ENCODE results near the gene SPEM2. TPM values are rescaled to one million over a fixed set of nuclear protein-coding genes. Genes with fewer than 3 reads are reported as not detected.

The SPEM2 gene
- total RNA-seq, 1 experiment from 2014 or later = not detected

- no peak for DNase-seq (ENCODE audit: low read depth)
Observed at GRCh38 chr17:7437369-7437863, 12.0 kb downstream of the SPEM2 start.

GRCh38 chr17:7437950-7438614 is 12.7 kb downstream of the SPEM2 start:
- in situ Hi-C loops (cut with HindIII; ENCODE audit: low pct_unique_long_range_greater_than_20kb, low sequenced_read_pairs) = no loop called here
- no peak for DNase-seq (ENCODE audit: low read depth)

More at GRCh38 chr17:7437369-7437863, 12.0 kb downstream of the SPEM2 start:
- in situ Hi-C loops (cut with HindIII; ENCODE audit: low pct_unique_long_range_greater_than_20kb, low sequenced_read_pairs) = no loop called here

- in situ Hi-C loops (cut with HindIII; ENCODE audit: low pct_unique_long_range_greater_than_20kb, low sequenced_read_pairs) = no loop called here
- DNase-seq (ENCODE audit: low read depth) = no peak
Observed at GRCh38 chr17:7438656-7439460, 13.4 kb downstream of the SPEM2 start.

- in situ Hi-C loops (cut with HindIII; ENCODE audit: low pct_unique_long_range_greater_than_20kb, low sequenced_read_pairs) = no loop called here
- DNase-seq (ENCODE audit: low read depth) = no peak
Observed at GRCh38 chr17:7439462-7440112, 14.2 kb downstream of the SPEM2 start, which contains the start of gene FGF11. Gene FGF11 (plus strand): TSS chr17:7439512. CDS start chr17:7439621, 109 bp downstream.

GRCh38 chr17:7440113-7440833 is 14.9 kb downstream of the SPEM2 start:
- DNase-seq (ENCODE audit: low read depth) = no peak
- in situ Hi-C loops (cut with HindIII; ENCODE audit: low pct_unique_long_range_greater_than_20kb, low sequenced_read_pairs) = no loop called here

GRCh38 chr17:7440834-7441195 is 15.4 kb downstream of the SPEM2 start:
- in situ Hi-C loops (cut with HindIII; ENCODE audit: low pct_unique_long_range_greater_than_20kb, low sequenced_read_pairs) = no loop called here
- no peak for DNase-seq (ENCODE audit: low read depth)

- in situ Hi-C loops (cut with HindIII; ENCODE audit: low pct_unique_long_range_greater_than_20kb, low sequenced_read_pairs) = no loop called here
- DNase-seq (ENCODE audit: low read depth) = no peak
Observed at GRCh38 chr17:7441266-7441665, 15.8 kb downstream of the SPEM2 start.

DNA sequence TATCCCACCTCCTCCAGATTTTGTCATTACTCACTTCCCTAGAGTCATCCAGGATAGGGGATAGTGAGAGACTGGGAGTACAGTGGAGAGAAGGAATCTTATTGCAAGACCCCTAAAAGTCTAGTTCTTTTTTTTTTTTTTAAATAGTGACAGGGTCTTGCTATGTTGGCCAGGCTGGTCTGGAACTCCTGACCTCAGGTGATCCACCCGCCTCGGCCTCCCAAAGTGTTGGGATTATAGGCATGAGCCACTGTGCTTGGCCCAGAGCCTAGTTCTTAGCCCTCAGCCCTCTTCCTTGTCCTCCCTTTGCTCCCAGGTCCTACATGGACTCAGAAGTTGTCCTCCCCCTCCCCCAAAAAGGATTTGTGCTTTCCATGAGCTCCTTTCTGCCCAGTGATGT is 16.7 kb downstream of the SPEM2 start:
- in situ Hi-C loops (cut with HindIII; ENCODE audit: low pct_unique_long_range_greater_than_20kb, low sequenced_read_pairs) = no loop called here

GRCh38 chr17:7443499-7444485 is 18.4 kb downstream of the SPEM2 start:
- DNase-seq (ENCODE audit: low read depth) = no peak
- in situ Hi-C loops (cut with HindIII; ENCODE audit: low pct_unique_long_range_greater_than_20kb, low sequenced_read_pairs) = no loop called here

More for the DNA sequence above, 16.7 kb downstream of the SPEM2 start:
- DNase-seq (ENCODE audit: low read depth) = no peak

DNA sequence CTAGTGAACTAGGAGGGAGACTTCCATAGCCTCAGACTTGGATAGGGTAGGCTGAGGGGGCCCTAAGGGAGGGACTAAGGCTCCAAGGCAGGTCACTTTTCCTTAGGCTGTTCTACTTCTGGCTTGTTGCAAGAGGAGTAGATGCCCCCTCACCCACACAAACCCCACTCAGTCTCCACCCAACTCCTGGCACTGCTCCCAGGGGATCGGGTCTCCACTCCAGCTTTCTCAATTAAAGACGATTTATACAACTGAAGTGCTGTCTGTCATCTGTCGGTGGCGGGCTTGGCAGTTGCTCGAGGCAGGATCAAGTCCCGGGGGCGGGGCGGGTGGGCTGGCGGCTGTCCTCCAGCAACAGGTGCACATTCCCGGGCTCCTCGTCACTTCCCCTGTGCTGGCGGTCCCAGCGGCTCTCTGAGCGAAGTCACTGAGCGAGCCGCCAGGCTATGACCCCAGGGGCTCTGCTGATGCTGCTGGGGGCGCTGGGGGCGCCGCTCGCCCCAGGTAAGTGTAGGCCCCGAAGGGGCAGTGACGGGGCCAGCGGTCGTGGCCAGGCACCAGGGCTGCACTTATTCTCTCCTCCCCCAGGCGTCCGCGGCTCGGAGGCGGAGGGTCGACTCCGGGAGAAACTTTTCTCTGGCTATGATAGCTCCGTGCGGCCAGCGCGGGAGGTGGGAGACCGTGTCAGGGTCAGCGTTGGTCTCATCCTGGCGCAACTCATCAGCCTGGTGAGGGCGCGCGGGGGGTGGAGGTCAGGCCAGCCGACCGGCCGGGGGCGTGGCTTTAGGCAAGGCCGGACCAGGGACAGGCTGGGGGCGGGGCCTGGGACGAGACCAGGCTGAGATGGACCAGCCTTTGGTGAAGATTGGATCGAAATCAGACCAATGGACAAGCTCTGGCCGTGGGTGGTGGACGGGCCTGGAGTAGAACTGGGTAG is 19.5 kb downstream of the SPEM2 start, which contains the start of gene CHRNB1:
Gene CHRNB1, plus strand, starts transcription at position 380 of the 937 bp plus-strand sequence. Its CDS starts 67 bp downstream, at position 447.
- in situ Hi-C loops (cut with HindIII; ENCODE audit: low pct_unique_long_range_greater_than_20kb, low sequenced_read_pairs) = no loop called here

DNA sequence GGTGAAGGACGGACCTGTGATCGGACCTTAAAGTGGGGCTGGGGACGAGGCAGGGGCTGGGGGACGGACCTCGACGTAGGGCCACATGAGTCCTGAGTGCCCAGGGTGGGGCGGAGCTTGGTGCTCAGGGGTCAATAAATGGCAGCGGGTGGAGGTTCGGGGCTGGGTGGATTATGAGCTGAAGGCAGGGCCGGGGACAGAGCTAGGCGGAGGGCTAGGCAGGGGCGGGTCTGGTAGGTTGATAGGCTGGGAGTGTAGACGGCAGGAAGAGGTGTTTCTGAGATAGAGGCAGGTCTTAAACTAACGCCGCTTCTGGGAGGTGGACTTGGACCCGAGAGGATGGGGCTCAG is 20.2 kb downstream of the SPEM2 start:
- DNase-seq (ENCODE audit: low read depth) = peak; percentile 58
- in situ Hi-C loops (cut with HindIII; ENCODE audit: low pct_unique_long_range_greater_than_20kb, low sequenced_read_pairs) = no loop called here

More for the DNA sequence above, 19.5 kb downstream of the SPEM2 start, which contains the start of gene CHRNB1:
- peak; percentile 55 for DNase-seq (ENCODE audit: low read depth)

DNA sequence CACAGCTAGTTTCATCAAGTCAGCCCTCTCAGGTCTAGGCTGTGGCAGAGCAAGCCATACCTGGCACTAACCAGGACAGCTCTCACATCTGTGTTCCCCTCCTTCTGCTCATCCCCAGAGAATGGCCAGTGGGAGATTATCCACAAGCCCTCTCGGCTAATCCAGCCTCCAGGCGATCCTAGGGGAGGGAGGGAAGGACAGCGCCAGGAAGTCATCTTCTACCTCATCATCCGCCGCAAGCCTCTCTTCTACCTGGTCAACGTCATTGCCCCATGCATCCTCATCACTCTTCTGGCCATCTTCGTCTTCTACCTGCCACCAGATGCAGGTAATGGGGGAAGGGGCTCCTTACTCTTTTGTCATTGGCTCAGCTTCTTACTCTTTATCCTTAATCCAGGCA is 23.0 kb downstream of the SPEM2 start:
- in situ Hi-C loops (cut with HindIII; ENCODE audit: low pct_unique_long_range_greater_than_20kb, low sequenced_read_pairs) = no loop called here
- no peak for DNase-seq (ENCODE audit: low read depth)

DNA sequence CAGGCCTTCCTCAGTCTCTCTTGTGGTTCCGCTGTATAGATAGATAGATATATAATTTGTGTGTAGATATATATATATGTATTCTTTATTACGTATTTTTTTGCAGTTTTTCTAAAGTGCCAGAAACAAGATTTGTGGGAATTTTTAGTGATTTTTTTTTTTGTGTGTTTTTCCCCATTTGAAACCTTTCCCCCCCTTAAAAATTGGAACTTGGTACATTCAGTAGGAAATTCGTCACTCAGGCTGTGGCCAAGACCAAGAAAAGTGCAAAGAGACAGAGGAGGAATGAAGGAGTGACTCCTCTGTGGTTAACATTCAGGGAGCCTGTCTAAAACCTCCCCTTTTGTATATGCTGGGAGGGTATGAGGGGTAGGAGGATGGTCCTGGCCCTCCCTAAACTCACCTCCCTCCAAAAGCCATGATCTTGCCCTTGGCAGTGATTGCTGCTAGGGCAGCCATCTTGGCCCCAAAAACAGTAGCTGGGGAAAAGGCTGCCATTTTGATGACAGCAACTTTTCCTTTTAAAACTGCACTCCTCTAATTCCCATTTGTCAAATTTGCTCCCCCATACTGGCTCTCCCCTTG is 34.6 kb downstream of the SPEM2 start:
- DNase-seq (ENCODE audit: low read depth) = no peak
- in situ Hi-C loops (cut with HindIII; ENCODE audit: low pct_unique_long_range_greater_than_20kb, low sequenced_read_pairs) = no loop called here

GRCh38 chr17:7460850-7461660 is 35.6 kb downstream of the SPEM2 start:
- in situ Hi-C loops (cut with HindIII; ENCODE audit: low pct_unique_long_range_greater_than_20kb, low sequenced_read_pairs) = no loop called here
- no peak for DNase-seq (ENCODE audit: low read depth)

All from Caki2 (cell line).